Measurements from ENCODE around the gene NEU2.

GRCh38 chr2:233068762-233069418, 36.4 kb downstream of the NEU2 start:
- no peak for TF ChIP-seq CTCF (IDR thresholded peaks at IDR 0.05)
- TF ChIP-seq POLR2A (IDR thresholded peaks at IDR 0.05): no peak
